ENCODE data around the gene ACVRL1.
"Not testable (repeated sequence)": the region's sequence is repeated elsewhere in the genome, so short reads cannot be mapped to it uniquely, and the experiment has no call there.

ACVRL1 gene

GRCh38 chr12:51873251-51873994, 33.9 kb upstream of the ACVRL1 start:
- Histone ChIP-seq H3K9me3 (no peaks in the 10 kb centered on the region), H3K9ac (no peak overlapping the region), H3K36me3 (no peaks in the 10 kb centered on the region), H3K4me1 (peaks cover 34% of the 10 kb centered on the region), H4K20me1 (no peaks in the 10 kb centered on the region), H3K4me2 (no peak overlapping the region), H3K27ac (no peak overlapping the region), H3K4me3 (no peak overlapping the region), H3K27me3 (peaks cover 23% of the 10 kb centered on the region)
- no peak for TF ChIP-seq Cebpa-rat (IDR thresholded peaks at IDR 0.05)

GRCh38 chr12:51874000-51874399, 33.3 kb upstream of the ACVRL1 start:
- no peak overlapping the region for H3K4me3 ChIP-seq
- peaks cover 17% of the 10 kb centered on the region for H3K27me3 ChIP-seq
- H3K27ac ChIP-seq: no peak overlapping the region
- H3K4me1 ChIP-seq: peaks cover 28% of the 10 kb centered on the region
- H4K20me1 ChIP-seq: no peaks in the 10 kb centered on the region
- no peaks in the 10 kb centered on the region for H3K36me3 ChIP-seq
- TF ChIP-seq Cebpa-rat (IDR thresholded peaks at IDR 0.05): no peak
- no peaks in the 10 kb centered on the region for H3K9me3 ChIP-seq
- no peak overlapping the region for H3K9ac ChIP-seq
- H3K4me2 ChIP-seq: no peak overlapping the region

- Histone ChIP-seq H4K20me1 (no peaks in the 10 kb centered on the region), H3K4me3 (no peak overlapping the region), H3K9me3 (no peaks in the 10 kb centered on the region), H3K36me3 (no peaks in the 10 kb centered on the region), H3K27me3 (peaks cover 12% of the 10 kb centered on the region; the same call in 1 of the 2 replicates), H3K4me1 (peaks cover 23% of the 10 kb centered on the region), H3K4me2 (no peak overlapping the region), H3K27ac (no peak overlapping the region), H3K9ac (no peak overlapping the region)
- TF ChIP-seq Cebpa-rat (IDR thresholded peaks at IDR 0.05): no peak
Measured at GRCh38 chr12:51874486-51874885, 32.8 kb upstream of the ACVRL1 start.

- Histone ChIP-seq H3K9ac (no peak overlapping the region), H3K27me3 (no peaks in the 10 kb centered on the region), H3K36me3 (no peaks in the 10 kb centered on the region), H3K4me3 (no peak overlapping the region), H3K9me3 (peaks cover 5% of the 10 kb centered on the region; the same call in 1 of the 2 replicates), H3K4me1 (no peaks in the 10 kb centered on the region), H3K4me2 (no peak overlapping the region), H3K27ac (no peak overlapping the region), H4K20me1 (no peaks in the 10 kb centered on the region)
- no peak for TF ChIP-seq Cebpa-rat (IDR thresholded peaks at IDR 0.05)
Measured at GRCh38 chr12:51879102-51879501, 28.2 kb upstream of the ACVRL1 start.

GRCh38 chr12:51883295-51883694, 24.0 kb upstream of the ACVRL1 start:
- Histone ChIP-seq H3K4me1 (peaks cover 28% of the 10 kb centered on the region), H3K9ac (no peak overlapping the region), H3K4me2 (no peak overlapping the region), H3K4me3 (no peak overlapping the region), H3K36me3 (no peaks in the 10 kb centered on the region), H4K20me1 (no peaks in the 10 kb centered on the region), H3K9me3 (peaks cover 15% of the 10 kb centered on the region), H3K27ac (no peak overlapping the region), H3K27me3 (no peaks in the 10 kb centered on the region)
- no peak for TF ChIP-seq Cebpa-rat (IDR thresholded peaks at IDR 0.05)

GRCh38 chr12:51883998-51884675, 23.2 kb upstream of the ACVRL1 start:
- Histone ChIP-seq H3K27ac (no peak overlapping the region), H3K36me3 (no peaks in the 10 kb centered on the region), H4K20me1 (no peaks in the 10 kb centered on the region), H3K9ac (no peak overlapping the region), H3K27me3 (no peaks in the 10 kb centered on the region), H3K9me3 (peaks cover 15% of the 10 kb centered on the region), H3K4me2 (no peak overlapping the region), H3K4me1 (peaks cover 36% of the 10 kb centered on the region), H3K4me3 (no peak overlapping the region)
- no peak for TF ChIP-seq Cebpa-rat (IDR thresholded peaks at IDR 0.05)

- H3K27me3 ChIP-seq: no peaks in the 10 kb centered on the region
- no peak for TF ChIP-seq Cebpa-rat (IDR thresholded peaks at IDR 0.05)
- no peaks in the 10 kb centered on the region for H4K20me1 ChIP-seq
- H3K9me3 ChIP-seq: peaks cover 15% of the 10 kb centered on the region
- peaks cover 42% of the 10 kb centered on the region for H3K4me1 ChIP-seq
- no peak overlapping the region for H3K4me3 ChIP-seq
- no peak overlapping the region for H3K9ac ChIP-seq
- no peak overlapping the region for H3K27ac ChIP-seq
- no peak overlapping the region for H3K4me2 ChIP-seq
- no peaks in the 10 kb centered on the region for H3K36me3 ChIP-seq
Measured at GRCh38 chr12:51884676-51885229, 22.6 kb upstream of the ACVRL1 start.

- not testable (repeated sequence) for H3K27me3 ChIP-seq, H3K36me3 ChIP-seq, H4K20me1 ChIP-seq
- H3K4me3 ChIP-seq: peak overlapping the region; percentile 36; the same call in 1 of the 2 replicates
- peaks cover 15% of the 10 kb centered on the region for H3K9me3 ChIP-seq
- peak overlapping the region; percentile 70 for H3K4me2 ChIP-seq
- H3K9ac ChIP-seq: 0 out of 2 replicates have a peak overlapping the region, but pooled peaks have one; percentile 18
- peak overlapping the region; percentile 68 for H3K27ac ChIP-seq
- peaks cover 44% of the 10 kb centered on the region for H3K4me1 ChIP-seq
Measured at GRCh38 chr12:51885294-51886020, 21.8 kb upstream of the ACVRL1 start.

- Histone ChIP-seq H3K27me3 (no peaks in the 10 kb centered on the region), H3K27ac (peak overlapping the region; percentile 68), H3K4me1 (peaks cover 44% of the 10 kb centered on the region), H3K9ac (peak overlapping the region; percentile 18; the same call in 1 of the 2 replicates), H3K4me3 (peak overlapping the region; percentile 36; the same call in 1 of the 2 replicates), H3K4me2 (peak overlapping the region; percentile 70), H4K20me1 (no peaks in the 10 kb centered on the region), H3K36me3 (no peaks in the 10 kb centered on the region), H3K9me3 (peaks cover 15% of the 10 kb centered on the region)
- TF ChIP-seq Cebpa-rat (IDR thresholded peaks at IDR 0.05): peak; percentile 89
Measured at GRCh38 chr12:51886021-51886710, 21.1 kb upstream of the ACVRL1 start.
